WTC11 (cell line): ENCODE results near the gene EVI5L. TPM values are rescaled to one million over a fixed set of nuclear protein-coding genes. Genes with fewer than 3 reads are reported as not detected.

Source experiments
- ATAC-seq: fragments of 200-7000 bp; cut with Tn5 transposase; 2 replicates; pipeline ENCODE4 v1.10.0; 2021; ENCODE audit warnings: mild to moderate bottlenecking, moderate library complexity
- CTCF ChIA-PET: fragments of 300-600 bp; sonication (Branson Sonifier 250); formaldehyde crosslinking; loops from one replicate; lab custom pipeline; 2021; ENCODE audit warnings: antibody characterized with exemption; lab: Charles Lee
- POLR2A ChIA-PET: fragments of 350-600 bp; sonication (Branson Sonifier 250); formaldehyde crosslinking; loops from one replicate; lab custom pipeline; 2021; ENCODE audit warnings: antibody characterized with exemption; lab: Charles Lee
- DNase-seq: peaks from one replicate; pipeline ENCODE4 v3.0.0; 2021; ENCODE audit warnings: low spot score
- H3K27ac Mint-ChIP-seq: 2 replicates; pipeline ENCODE4 v1.8.0; 2021; ENCODE audit warnings: mixed read lengths
- H3K27me3 Mint-ChIP-seq: 2 replicates; pipeline ENCODE4 v1.8.0; 2021; ENCODE audit warnings: low read depth, mild to moderate bottlenecking, moderate library complexity, mixed read lengths
- H3K36me3 Mint-ChIP-seq: 2 replicates; pipeline ENCODE4 v1.8.0; 2021; ENCODE audit warnings: mixed read lengths
- H3K4me1 Mint-ChIP-seq: 2 replicates; pipeline ENCODE4 v1.8.0; 2022; ENCODE audit warnings: mixed read lengths
- H3K4me3 Mint-ChIP-seq: 2 replicates; pipeline ENCODE4 v1.8.0; 2021; ENCODE audit warnings: mild to moderate bottlenecking, moderate library complexity, mixed read lengths
- H3K9me3 Mint-ChIP-seq: 2 replicates; pipeline ENCODE4 v1.8.0; 2021; ENCODE audit warnings: mixed read lengths
- E2F5 ChIP-seq: sonication (generic); formaldehyde crosslinking; IDR thresholded peaks from 2 replicates; pipeline ENCODE4 v1.8.1; 2022; ENCODE audit warnings: mild to moderate bottlenecking, moderate library complexity, missing genetic modification reagents
- ELF4 ChIP-seq: sonication (generic); formaldehyde crosslinking; IDR thresholded peaks from 2 replicates; pipeline ENCODE4 v1.8.1; 2022; ENCODE audit warnings: low read depth, mild to moderate bottlenecking, moderate library complexity, missing genetic modification reagents
- ERG ChIP-seq: fragments of 250-450 bp; sonication (Bioruptor Pico); IDR thresholded peaks from 2 replicates; pipeline ENCODE4 v1.8.0; 2021; ENCODE audit warnings: mild to moderate bottlenecking
- FOXP1 ChIP-seq: sonication (generic); formaldehyde crosslinking; IDR thresholded peaks from 2 replicates; pipeline ENCODE4 v1.8.0; 2022; ENCODE audit warnings: missing genetic modification reagents, mild to moderate bottlenecking, moderate library complexity, borderline replicate concordance
- NR1H2 ChIP-seq: sonication (generic); formaldehyde crosslinking; IDR thresholded peaks from 2 replicates; pipeline ENCODE4 v1.9.0; 2021; ENCODE audit warnings: mild to moderate bottlenecking, moderate library complexity, missing genetic modification reagents
- PRDM15 ChIP-seq: sonication (generic); formaldehyde crosslinking; IDR thresholded peaks from 2 replicates; pipeline ENCODE4 v1.8.0; 2022; ENCODE audit warnings: missing genetic modification reagents
- TCF7 ChIP-seq: sonication (generic); formaldehyde crosslinking; IDR thresholded peaks from 2 replicates; pipeline ENCODE4 v1.8.0; 2022; ENCODE audit warnings: mild to moderate bottlenecking, low read depth, missing genetic modification reagents, moderate library complexity
- ZBTB43 ChIP-seq: sonication (generic); formaldehyde crosslinking; IDR thresholded peaks from 2 replicates; pipeline ENCODE4 v1.8.1; 2023; ENCODE audit warnings: mild to moderate bottlenecking, missing genetic modification reagents
- ZNF232 ChIP-seq: sonication (generic); formaldehyde crosslinking; IDR thresholded peaks from 2 replicates; pipeline ENCODE4 v1.8.0; 2022; ENCODE audit warnings: mild to moderate bottlenecking, missing genetic modification reagents
- ZNF263 ChIP-seq: sonication (generic); formaldehyde crosslinking; IDR thresholded peaks from 2 replicates; pipeline ENCODE4 v1.8.1; 2022; ENCODE audit warnings: low read depth, mild to moderate bottlenecking, moderate library complexity, missing genetic modification reagents
- ZNF396 ChIP-seq: fragments of 250-450 bp; sonication (Bioruptor Pico); IDR thresholded peaks from 2 replicates; pipeline ENCODE4 v1.8.0; 2021; ENCODE audit warnings: mild to moderate bottlenecking, moderate library complexity, borderline replicate concordance
- ZNF416 ChIP-seq: fragments of 250-450 bp; sonication (Bioruptor Pico); IDR thresholded peaks from 2 replicates; pipeline ENCODE4 v1.9.0; 2021; ENCODE audit warnings: mild to moderate bottlenecking, inconsistent platforms
- total RNA-seq: library from RNA; stranded (reverse); gene quantifications from 3 replicates; pipeline ENCODE4 v1.2.3, GENCODE V29; 2021
- TF ChIP-seq, protein P1 (sequence below): sonication (generic); formaldehyde crosslinking; IDR thresholded peaks from 2 replicates; pipeline ENCODE4 v1.8.1; 2023; ENCODE audit warnings: mild to moderate bottlenecking, missing genetic modification reagents
- TF ChIP-seq, protein P2 (sequence below): sonication (generic); formaldehyde crosslinking; IDR thresholded peaks from 2 replicates; pipeline ENCODE4 v1.8.1; 2023; ENCODE audit warnings: mild to moderate bottlenecking, missing genetic modification reagents, moderate library complexity
- TF ChIP-seq, protein P3 (sequence below): sonication (generic); formaldehyde crosslinking; IDR thresholded peaks from 2 replicates; pipeline ENCODE4 v1.8.1; 2023; ENCODE audit warnings: mild to moderate bottlenecking, missing genetic modification reagents, borderline replicate concordance
- TF ChIP-seq, protein P4 (sequence below): sonication (generic); formaldehyde crosslinking; IDR thresholded peaks from 2 replicates; pipeline ENCODE4 v1.8.1; 2023; ENCODE audit warnings: mild to moderate bottlenecking, moderate library complexity, missing genetic modification reagents
- TF ChIP-seq, protein P5 (sequence below): sonication (generic); formaldehyde crosslinking; IDR thresholded peaks from 2 replicates; pipeline ENCODE4 v1.8.1; 2022; ENCODE audit warnings: low read depth, mild to moderate bottlenecking, moderate library complexity, missing genetic modification reagents, borderline replicate concordance

Gene EVI5L
- total RNA-seq, 1 experiment from 2014 or later = 10.5 TPM

GRCh38 chr19:7783991-7784423 lies 46.0 kb upstream of the EVI5L start:
- ChIA-PET POLR2A (no interaction called here), CTCF (interaction anchor here (0.9 to 1.5 kb wide), 3 partner anchors 16 to 215 kb away, joined by 3 to 6 read pairs (median 4); partner anchors contain the start of gene TRAPPC5)
- DNase-seq (no peak), ATAC-seq (no peak)
- H3K36me3 Mint-ChIP-seq = no peaks in the 10 kb centered on the region
- TF ChIP-seq NR1H2 = no peak
- TF ChIP-seq, all 79 proteins: peak for 0
- peaks cover 61% of the 10 kb centered on the region for H3K27me3 Mint-ChIP-seq
- peaks cover 15% of the 10 kb centered on the region for H3K9me3 Mint-ChIP-seq
- peaks cover 5% of the 10 kb centered on the region for H3K4me1 Mint-ChIP-seq
- no peak overlapping the region for H3K4me3 Mint-ChIP-seq
- no peak overlapping the region for H3K27ac Mint-ChIP-seq

GRCh38 chr19:7784856-7785255 lies 45.2 kb upstream of the EVI5L start:
- Mint-ChIP-seq H3K36me3 (no peaks in the 10 kb centered on the region), H3K27me3 (peaks cover 69% of the 10 kb centered on the region), H3K9me3 (peaks cover 11% of the 10 kb centered on the region), H3K4me3 (no peak overlapping the region), H3K27ac (no peak overlapping the region), H3K4me1 (peaks cover 8% of the 10 kb centered on the region)
- ATAC-seq = no peak
- DNase-seq = no peak
- ChIA-PET POLR2A (no interaction called here), CTCF (no interaction called here)
- TF ChIP-seq ZNF416 (CRISPR knock-in tag) = no peak
- TF ChIP-seq, protein P1, sequence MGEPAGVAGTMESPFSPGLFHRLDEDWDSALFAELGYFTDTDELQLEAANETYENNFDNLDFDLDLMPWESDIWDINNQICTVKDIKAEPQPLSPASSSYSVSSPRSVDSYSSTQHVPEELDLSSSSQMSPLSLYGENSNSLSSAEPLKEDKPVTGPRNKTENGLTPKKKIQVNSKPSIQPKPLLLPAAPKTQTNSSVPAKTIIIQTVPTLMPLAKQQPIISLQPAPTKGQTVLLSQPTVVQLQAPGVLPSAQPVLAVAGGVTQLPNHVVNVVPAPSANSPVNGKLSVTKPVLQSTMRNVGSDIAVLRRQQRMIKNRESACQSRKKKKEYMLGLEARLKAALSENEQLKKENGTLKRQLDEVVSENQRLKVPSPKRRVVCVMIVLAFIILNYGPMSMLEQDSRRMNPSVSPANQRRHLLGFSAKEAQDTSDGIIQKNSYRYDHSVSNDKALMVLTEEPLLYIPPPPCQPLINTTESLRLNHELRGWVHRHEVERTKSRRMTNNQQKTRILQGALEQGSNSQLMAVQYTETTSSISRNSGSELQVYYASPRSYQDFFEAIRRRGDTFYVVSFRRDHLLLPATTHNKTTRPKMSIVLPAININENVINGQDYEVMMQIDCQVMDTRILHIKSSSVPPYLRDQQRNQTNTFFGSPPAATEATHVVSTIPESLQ = no peak
- TF ChIP-seq ELF4 = no peak
- TF ChIP-seq FOXP1 (CRISPR knock-in tag) = no peak
- no peak for TF ChIP-seq ZNF396
- TF ChIP-seq, protein P2, sequence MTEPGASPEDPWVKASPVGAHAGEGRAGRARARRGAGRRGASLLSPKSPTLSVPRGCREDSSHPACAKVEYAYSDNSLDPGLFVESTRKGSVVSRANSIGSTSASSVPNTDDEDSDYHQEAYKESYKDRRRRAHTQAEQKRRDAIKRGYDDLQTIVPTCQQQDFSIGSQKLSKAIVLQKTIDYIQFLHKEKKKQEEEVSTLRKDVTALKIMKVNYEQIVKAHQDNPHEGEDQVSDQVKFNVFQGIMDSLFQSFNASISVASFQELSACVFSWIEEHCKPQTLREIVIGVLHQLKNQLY (CRISPR knock-in tag) = no peak
- TF ChIP-seq TCF7 (CRISPR knock-in tag) = no peak
- TF ChIP-seq, protein P3, sequence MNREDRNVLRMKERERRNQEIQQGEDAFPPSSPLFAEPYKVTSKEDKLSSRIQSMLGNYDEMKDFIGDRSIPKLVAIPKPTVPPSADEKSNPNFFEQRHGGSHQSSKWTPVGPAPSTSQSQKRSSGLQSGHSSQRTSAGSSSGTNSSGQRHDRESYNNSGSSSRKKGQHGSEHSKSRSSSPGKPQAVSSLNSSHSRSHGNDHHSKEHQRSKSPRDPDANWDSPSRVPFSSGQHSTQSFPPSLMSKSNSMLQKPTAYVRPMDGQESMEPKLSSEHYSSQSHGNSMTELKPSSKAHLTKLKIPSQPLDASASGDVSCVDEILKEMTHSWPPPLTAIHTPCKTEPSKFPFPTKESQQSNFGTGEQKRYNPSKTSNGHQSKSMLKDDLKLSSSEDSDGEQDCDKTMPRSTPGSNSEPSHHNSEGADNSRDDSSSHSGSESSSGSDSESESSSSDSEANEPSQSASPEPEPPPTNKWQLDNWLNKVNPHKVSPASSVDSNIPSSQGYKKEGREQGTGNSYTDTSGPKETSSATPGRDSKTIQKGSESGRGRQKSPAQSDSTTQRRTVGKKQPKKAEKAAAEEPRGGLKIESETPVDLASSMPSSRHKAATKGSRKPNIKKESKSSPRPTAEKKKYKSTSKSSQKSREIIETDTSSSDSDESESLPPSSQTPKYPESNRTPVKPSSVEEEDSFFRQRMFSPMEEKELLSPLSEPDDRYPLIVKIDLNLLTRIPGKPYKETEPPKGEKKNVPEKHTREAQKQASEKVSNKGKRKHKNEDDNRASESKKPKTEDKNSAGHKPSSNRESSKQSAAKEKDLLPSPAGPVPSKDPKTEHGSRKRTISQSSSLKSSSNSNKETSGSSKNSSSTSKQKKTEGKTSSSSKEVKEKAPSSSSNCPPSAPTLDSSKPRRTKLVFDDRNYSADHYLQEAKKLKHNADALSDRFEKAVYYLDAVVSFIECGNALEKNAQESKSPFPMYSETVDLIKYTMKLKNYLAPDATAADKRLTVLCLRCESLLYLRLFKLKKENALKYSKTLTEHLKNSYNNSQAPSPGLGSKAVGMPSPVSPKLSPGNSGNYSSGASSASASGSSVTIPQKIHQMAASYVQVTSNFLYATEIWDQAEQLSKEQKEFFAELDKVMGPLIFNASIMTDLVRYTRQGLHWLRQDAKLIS (CRISPR knock-in tag) = no peak
- TF ChIP-seq, protein P4, sequence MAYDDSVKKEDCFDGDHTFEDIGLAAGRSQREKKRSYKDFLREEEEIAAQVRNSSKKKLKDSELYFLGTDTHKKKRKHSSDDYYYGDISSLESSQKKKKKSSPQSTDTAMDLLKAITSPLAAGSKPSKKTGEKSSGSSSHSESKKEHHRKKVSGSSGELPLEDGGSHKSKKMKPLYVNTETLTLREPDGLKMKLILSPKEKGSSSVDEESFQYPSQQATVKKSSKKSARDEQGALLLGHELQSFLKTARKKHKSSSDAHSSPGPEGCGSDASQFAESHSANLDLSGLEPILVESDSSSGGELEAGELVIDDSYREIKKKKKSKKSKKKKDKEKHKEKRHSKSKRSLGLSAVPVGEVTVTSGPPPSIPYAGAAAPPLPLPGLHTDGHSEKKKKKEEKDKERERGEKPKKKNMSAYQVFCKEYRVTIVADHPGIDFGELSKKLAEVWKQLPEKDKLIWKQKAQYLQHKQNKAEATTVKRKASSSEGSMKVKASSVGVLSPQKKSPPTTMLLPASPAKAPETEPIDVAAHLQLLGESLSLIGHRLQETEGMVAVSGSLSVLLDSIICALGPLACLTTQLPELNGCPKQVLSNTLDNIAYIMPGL (CRISPR knock-in tag) = no peak
- TF ChIP-seq E2F5 = no peak
- no peak for TF ChIP-seq ZNF232 (CRISPR knock-in tag)
- TF ChIP-seq PRDM15 (CRISPR knock-in tag) = no peak
- TF ChIP-seq, protein P5, sequence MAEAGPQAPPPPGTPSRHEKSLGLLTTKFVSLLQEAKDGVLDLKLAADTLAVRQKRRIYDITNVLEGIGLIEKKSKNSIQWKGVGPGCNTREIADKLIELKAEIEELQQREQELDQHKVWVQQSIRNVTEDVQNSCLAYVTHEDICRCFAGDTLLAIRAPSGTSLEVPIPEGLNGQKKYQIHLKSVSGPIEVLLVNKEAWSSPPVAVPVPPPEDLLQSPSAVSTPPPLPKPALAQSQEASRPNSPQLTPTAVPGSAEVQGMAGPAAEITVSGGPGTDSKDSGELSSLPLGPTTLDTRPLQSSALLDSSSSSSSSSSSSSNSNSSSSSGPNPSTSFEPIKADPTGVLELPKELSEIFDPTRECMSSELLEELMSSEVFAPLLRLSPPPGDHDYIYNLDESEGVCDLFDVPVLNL = no peak
- no peak for TF ChIP-seq ZNF263 (CRISPR knock-in tag)
- no peak for TF ChIP-seq ZBTB43
- no peak for TF ChIP-seq NR1H2
- no peak for TF ChIP-seq ERG (CRISPR knock-in tag)
